Chondrocyte (in vitro differentiated cells): ENCODE results near the gene FRMD4A. TPM values are rescaled to one million over a fixed set of nuclear protein-coding genes. Genes with fewer than 3 reads are reported as not detected.

Experiments
- DNase-seq: peaks from one replicate; pipeline ENCODE4 v3.0.0; 2021; ENCODE audit warnings: mixed read lengths, low spot score
- H3K27ac Mint-ChIP-seq: one replicate; pipeline ENCODE4 v1.8.0; 2021; ENCODE audit warnings: mild to moderate bottlenecking, moderate library complexity, mixed read lengths; ENCODE audit not compliant: unreplicated experiment
- H3K27me3 Mint-ChIP-seq: 2 replicates; pipeline ENCODE4 v1.8.0; 2021; ENCODE audit warnings: low read depth, mixed read lengths
- H3K36me3 Mint-ChIP-seq: 2 replicates; pipeline ENCODE4 v1.8.0; 2021; ENCODE audit warnings: low read depth, mixed read lengths
- H3K4me1 Mint-ChIP-seq: 2 replicates; pipeline ENCODE4 v1.8.0; 2021; ENCODE audit warnings: low read depth, mild to moderate bottlenecking, mixed read lengths
- H3K4me3 Mint-ChIP-seq: one replicate; pipeline ENCODE4 v1.8.0; 2021; ENCODE audit warnings: mild to moderate bottlenecking, moderate library complexity, mixed read lengths; ENCODE audit not compliant: unreplicated experiment
- H3K9me3 Mint-ChIP-seq: 2 replicates; pipeline ENCODE4 v1.8.0; 2021; ENCODE audit warnings: low read depth, mixed read lengths
- CTCF ChIP-seq: fragments of 200-600 bp; sonication (generic); IDR thresholded peaks from 2 replicates; pipeline ENCODE4 v1.5.0; 2021; ENCODE audit warnings: antibody characterized with exemption, mild to moderate bottlenecking, moderate library complexity
- total RNA-seq: library from RNA; stranded (reverse); gene quantifications from 3 replicates; pipeline ENCODE4 v1.2.1, GENCODE V29; 2021

The FRMD4A gene
- total RNA-seq, 1 donor from 2014 or later = 129 TPM

- H3K36me3 Mint-ChIP-seq = peaks cover 15% of the 10 kb centered on the region
- TF ChIP-seq CTCF = no peak
- DNase-seq = no peak
- H3K9me3 Mint-ChIP-seq = no peaks in the 10 kb centered on the region
- peak overlapping the region; percentile 28 for H3K4me3 Mint-ChIP-seq
- H3K4me1 Mint-ChIP-seq = peaks cover 60% of the 10 kb centered on the region
- H3K27me3 Mint-ChIP-seq = no peaks in the 10 kb centered on the region
- peak overlapping the region; percentile 83 for H3K27ac Mint-ChIP-seq
Observed at GRCh38 chr10:13715100-13715499, 615.6 kb downstream of the FRMD4A start.

- no peak for TF ChIP-seq CTCF
- H3K27ac Mint-ChIP-seq = peak overlapping the region; percentile 89
- H3K9me3 Mint-ChIP-seq = no peaks in the 10 kb centered on the region
- H3K4me3 Mint-ChIP-seq = no peak overlapping the region
- no peak for DNase-seq
- no peaks in the 10 kb centered on the region for H3K27me3 Mint-ChIP-seq
- peaks cover 15% of the 10 kb centered on the region for H3K36me3 Mint-ChIP-seq
- H3K4me1 Mint-ChIP-seq = peaks cover 68% of the 10 kb centered on the region
Observed at GRCh38 chr10:13712837-13713581, 617.7 kb downstream of the FRMD4A start.

- no peak for TF ChIP-seq CTCF
- Mint-ChIP-seq H3K36me3 (peaks cover 12% of the 10 kb centered on the region), H3K9me3 (no peaks in the 10 kb centered on the region), H3K27ac (peak overlapping the region; percentile 89), H3K27me3 (no peaks in the 10 kb centered on the region), H3K4me3 (no peak overlapping the region), H3K4me1 (peaks cover 69% of the 10 kb centered on the region)
- DNase-seq = no peak
Observed at GRCh38 chr10:13712476-13712836, 618.3 kb downstream of the FRMD4A start.

- Mint-ChIP-seq H3K36me3 (peaks cover 12% of the 10 kb centered on the region), H3K27me3 (no peaks in the 10 kb centered on the region), H3K9me3 (no peaks in the 10 kb centered on the region), H3K4me3 (no peak overlapping the region), H3K4me1 (peaks cover 72% of the 10 kb centered on the region), H3K27ac (no peak overlapping the region)
- no peak for TF ChIP-seq CTCF
- no peak for DNase-seq
Observed at GRCh38 chr10:13711291-13711690, 619.4 kb downstream of the FRMD4A start.

- H3K27me3 Mint-ChIP-seq = no peaks in the 10 kb centered on the region
- no peaks in the 10 kb centered on the region for H3K9me3 Mint-ChIP-seq
- no peak overlapping the region for H3K27ac Mint-ChIP-seq
Observed at GRCh38 chr10:13709931-13710650, 620.6 kb downstream of the FRMD4A start.

More at GRCh38 chr10:13709931-13710650, 620.6 kb downstream of the FRMD4A start:
- no peak overlapping the region for H3K4me3 Mint-ChIP-seq
- peaks cover 15% of the 10 kb centered on the region for H3K36me3 Mint-ChIP-seq
- peaks cover 74% of the 10 kb centered on the region for H3K4me1 Mint-ChIP-seq
- DNase-seq = no peak
- no peak for TF ChIP-seq CTCF
